ENCODE data around the gene SERPINA5.

The SERPINA5 gene

GRCh38 chr14:94561656-94562010, 19.6 kb upstream of the SERPINA5 start:
- no peak for TF ChIP-seq CTCF (IDR thresholded peaks at IDR 0.05; ENCODE audit: low read depth, low read length, missing control alignments)
- DNase-seq (ENCODE audit: extremely low read depth, low read depth) = no peak
- no peak overlapping the region for H3K4me3 ChIP-seq (replicated peaks; ENCODE audit: low read depth, low read length)

DNA sequence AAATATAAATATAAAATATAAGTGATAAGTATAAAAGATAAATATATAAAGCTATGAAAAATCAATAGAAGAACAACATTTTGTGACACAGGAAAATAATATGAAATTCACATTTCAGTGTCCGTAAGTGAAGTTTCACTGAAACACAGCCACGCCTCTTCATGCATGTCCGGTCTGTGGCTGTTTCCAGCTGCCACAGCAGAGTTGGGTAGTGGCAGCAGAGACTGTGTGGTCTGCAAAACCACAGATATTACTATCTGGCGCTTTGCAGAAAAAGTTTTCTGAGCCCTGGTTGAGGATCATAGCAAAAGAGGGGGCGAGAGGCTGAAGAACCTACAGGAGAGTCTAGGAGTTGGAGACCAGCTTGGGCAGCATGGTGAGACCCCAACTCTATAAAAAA, 19.2 kb upstream of the SERPINA5 start:
- no peak overlapping the region for H3K4me3 ChIP-seq (replicated peaks; ENCODE audit: low read depth, low read length)
- TF ChIP-seq CTCF (IDR thresholded peaks at IDR 0.05; ENCODE audit: low read depth, low read length, missing control alignments) = no peak
- no peak for DNase-seq (ENCODE audit: extremely low read depth, low read depth)

DNA sequence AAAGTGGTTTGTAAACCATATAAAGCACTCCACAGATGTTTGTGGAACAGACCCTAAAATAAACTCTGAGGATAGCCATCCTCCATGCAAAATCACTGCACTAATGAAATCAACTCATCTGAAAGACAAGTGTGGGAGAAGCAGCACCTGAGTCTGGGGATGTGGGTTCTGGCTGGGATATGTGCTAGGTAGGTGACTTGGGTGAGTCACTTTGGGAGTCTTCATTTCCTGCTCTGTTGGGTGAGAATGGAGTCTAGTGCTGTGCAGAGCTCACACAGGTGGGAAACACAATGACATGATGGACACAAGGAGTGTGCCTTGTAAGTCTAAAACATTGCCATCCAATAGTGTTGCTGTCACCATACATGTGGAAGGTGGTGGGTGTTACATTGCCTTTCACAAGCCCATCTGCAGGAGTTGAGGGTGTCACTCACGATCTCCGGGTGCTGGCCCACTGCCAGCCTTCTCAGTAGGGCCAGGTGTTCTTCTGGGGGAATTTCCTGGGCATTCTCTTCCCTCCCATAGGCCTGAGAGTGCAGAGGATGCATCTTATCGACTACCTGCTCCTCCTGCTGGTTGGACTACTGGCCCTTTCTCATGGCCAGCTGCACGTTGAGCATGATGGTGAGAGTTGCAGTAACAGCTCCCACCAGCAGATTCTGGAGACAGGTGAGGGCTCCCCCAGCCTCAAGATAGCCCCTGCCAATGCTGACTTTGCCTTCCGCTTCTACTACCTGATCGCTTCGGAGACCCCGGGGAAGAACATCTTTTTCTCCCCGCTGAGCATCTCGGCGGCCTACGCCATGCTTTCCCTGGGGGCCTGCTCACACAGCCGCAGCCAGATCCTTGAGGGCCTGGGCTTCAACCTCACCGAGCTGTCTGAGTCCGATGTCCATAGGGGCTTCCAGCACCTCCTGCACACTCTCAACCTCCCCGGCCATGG, 18.0 kb upstream of the SERPINA5 start:
- no peak overlapping the region for H3K4me3 ChIP-seq (replicated peaks; ENCODE audit: low read depth, low read length)
- DNase-seq (ENCODE audit: extremely low read depth, low read depth) = no peak
- TF ChIP-seq CTCF (IDR thresholded peaks at IDR 0.05; ENCODE audit: low read depth, low read length, missing control alignments) = no peak

DNA sequence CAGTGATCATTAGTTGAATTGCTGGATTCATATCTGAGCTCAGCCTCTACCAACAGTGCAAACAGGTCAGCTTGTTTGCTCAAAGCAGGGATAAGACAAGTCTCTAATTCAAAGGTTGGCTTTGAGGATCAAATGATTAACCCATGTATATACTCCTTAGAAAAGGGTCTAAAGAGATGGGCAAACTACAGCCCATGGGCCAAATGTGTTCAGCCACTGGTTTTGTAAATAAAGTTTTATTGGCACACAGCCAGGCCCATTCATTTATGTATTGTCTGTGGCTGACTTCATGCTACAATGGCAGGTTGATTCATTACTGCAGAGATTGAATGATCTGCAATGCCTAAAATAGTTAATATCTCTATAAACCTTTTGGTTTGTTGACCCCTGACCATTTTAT, 16.8 kb upstream of the SERPINA5 start:
- no peak for TF ChIP-seq CTCF (IDR thresholded peaks at IDR 0.05; ENCODE audit: low read depth, low read length, missing control alignments)
- no peak for DNase-seq (ENCODE audit: extremely low read depth, low read depth)
- no peak overlapping the region for H3K4me3 ChIP-seq (replicated peaks; ENCODE audit: low read depth, low read length)

GRCh38 chr14:94568186-94568585, 13.0 kb upstream of the SERPINA5 start:
- no peak for DNase-seq (ENCODE audit: extremely low read depth, low read depth)
- TF ChIP-seq CTCF (IDR thresholded peaks at IDR 0.05; ENCODE audit: low read depth, low read length, missing control alignments) = no peak
- no peak overlapping the region for H3K4me3 ChIP-seq (replicated peaks; ENCODE audit: low read depth, low read length)

- H3K4me3 ChIP-seq (replicated peaks; ENCODE audit: low read depth, low read length) = no peak overlapping the region
- DNase-seq (ENCODE audit: extremely low read depth, low read depth) = no peak
- TF ChIP-seq CTCF (IDR thresholded peaks at IDR 0.05; ENCODE audit: low read depth, low read length, missing control alignments) = no peak
Measured at GRCh38 chr14:94569381-94570001, 11.7 kb upstream of the SERPINA5 start.

Data from HFF-Myc (cell line).